Fibroblast of villous mesenchyme (primary cell): ENCODE measurements around the gene CFAP52. TPM values are rescaled to one million over a fixed set of nuclear protein-coding genes. Genes with fewer than 3 reads are reported as not detected.
A peak's percentile ranks its signal among the peaks of the same experiment; 100 is the strongest.
"Not testable (repeated sequence)": the region's sequence is repeated elsewhere in the genome, so short reads cannot be mapped to it uniquely, and the experiment has no call there.

Experiments used
- DNase-seq: peaks from one replicate; pipeline ENCODE4 v3.0.0-alpha.2; 2010; ENCODE audit warnings: low read depth
- H3K4me3 ChIP-seq: 2 replicates; pipeline ENCODE4 v1.5.1; 2011; ENCODE audit warnings: low read depth, mild to moderate bottlenecking, low read length
- CTCF ChIP-seq: IDR thresholded peaks from 2 replicates; pipeline ENCODE4 v1.5.1; 2012; ENCODE audit warnings: low read depth, mild to moderate bottlenecking, low read length; ENCODE audit not compliant: insufficient read depth
- total RNA-seq: library from RNA; depleted of rRNA; stranded (reverse); fragments of >200 nt; gene quantifications from 2 replicates; pipeline ENCODE4 v1.2.3, GENCODE V29; 2012

Gene CFAP52
- total RNA-seq, 1 donor: 0.43 TPM

GRCh38 chr17:9661027-9661426, 84.6 kb downstream of the CFAP52 start:
- no peak for DNase-seq
- no peak for TF ChIP-seq CTCF
- H3K4me3 ChIP-seq: no peak overlapping the region

DNA sequence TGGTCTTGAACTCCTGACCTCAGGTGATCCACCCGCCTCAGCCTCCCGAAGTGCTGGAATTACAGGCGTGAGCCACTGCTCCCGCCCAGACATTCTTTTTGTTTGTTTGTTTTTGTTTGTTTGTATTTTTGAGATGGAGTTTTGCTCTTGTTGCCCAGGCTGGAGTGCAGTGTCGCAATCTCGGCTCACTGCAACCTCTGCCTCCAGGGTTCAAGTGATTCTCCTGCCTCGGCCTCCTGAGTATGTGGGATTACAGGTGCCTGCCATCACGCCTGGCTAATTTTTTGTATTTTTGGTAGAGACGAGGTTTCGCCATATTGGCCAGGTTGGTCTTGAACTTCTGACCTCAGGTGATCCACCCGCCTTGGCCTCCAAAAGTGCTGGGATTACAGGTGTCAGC, 87.1 kb downstream of the CFAP52 start:
- H3K4me3 ChIP-seq, DNase-seq: not testable (repeated sequence)

DNA sequence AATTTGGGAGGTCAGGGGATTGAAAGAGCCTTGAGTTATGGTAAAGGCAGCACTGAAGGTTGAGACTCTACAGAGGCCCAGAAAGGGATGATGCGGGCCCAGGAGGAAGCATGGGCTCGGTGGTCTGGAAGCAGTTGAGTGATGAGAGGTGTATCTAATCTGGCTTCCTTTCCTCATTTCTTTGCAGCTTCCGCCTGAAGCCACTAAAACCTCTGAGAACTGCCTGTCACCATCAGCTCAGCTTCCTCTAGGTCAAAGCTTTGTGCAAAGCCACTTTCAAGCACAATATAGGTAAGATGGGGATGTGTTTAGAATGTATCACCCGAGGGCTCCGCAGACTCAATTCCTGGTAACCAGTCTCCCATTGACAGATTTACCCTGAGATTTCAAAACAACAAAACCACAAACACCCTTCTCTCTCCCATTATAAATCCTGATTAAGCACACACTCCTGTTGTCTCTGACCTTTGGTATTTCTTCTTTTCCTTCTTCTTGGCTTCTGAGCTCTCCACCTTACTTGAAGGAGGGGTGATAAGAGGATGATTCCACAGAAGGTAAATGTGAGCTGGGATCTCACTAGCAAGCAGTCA, 90.1 kb downstream of the CFAP52 start:
- no peak for DNase-seq
- no peak overlapping the region for H3K4me3 ChIP-seq
- no peak for TF ChIP-seq CTCF

DNA sequence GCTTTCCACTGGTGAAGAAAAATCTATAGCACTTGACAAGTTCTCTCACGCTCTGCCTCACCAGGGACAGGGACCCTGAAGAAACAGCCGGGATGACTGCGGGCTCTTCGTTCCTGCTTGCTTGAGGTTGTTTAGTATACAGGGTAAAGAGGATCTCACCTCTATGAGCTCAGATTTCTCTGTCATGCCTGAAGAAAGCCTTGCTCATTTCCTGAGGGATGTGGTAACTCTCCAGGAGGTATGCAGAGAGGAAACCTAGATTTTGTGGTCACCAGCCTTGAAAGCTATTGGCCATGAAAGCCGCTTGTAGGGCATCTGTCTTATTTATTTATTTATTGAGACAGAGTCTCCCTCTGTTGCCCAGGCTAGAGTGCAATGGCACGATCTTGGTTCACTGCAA, 92.1 kb downstream of the CFAP52 start:
- DNase-seq: peak; percentile 33
- no peak for TF ChIP-seq CTCF
- no peak overlapping the region for H3K4me3 ChIP-seq

GRCh38 chr17:9669551-9670008, 93.1 kb downstream of the CFAP52 start:
- no peak for DNase-seq
- no peak overlapping the region for H3K4me3 ChIP-seq
- no peak for TF ChIP-seq CTCF

- TF ChIP-seq CTCF: no peak
- no peak overlapping the region for H3K4me3 ChIP-seq
- DNase-seq: no peak
Measured at GRCh38 chr17:9670596-9670995, 94.2 kb downstream of the CFAP52 start.

DNA sequence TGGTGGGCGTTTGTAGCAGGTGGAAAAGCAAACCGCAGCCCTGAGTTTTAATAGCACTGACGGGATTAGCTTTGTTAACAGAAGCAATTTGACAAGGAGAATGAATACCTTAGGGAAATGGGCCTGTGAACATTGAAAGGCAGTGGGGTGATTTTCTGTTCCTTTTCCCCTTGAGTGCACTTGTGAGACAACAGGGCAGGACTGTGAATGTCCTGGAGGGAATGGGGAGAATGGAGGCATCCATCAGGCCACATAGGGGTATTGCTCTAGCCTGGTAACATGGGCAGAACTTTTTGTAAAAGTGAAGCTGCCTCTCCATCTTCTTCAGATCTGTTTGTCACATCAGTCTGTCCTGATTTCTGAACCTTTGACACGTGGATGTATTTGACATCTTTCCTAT, 95.1 kb downstream of the CFAP52 start:
- no peak for DNase-seq
- TF ChIP-seq CTCF: no peak
- H3K4me3 ChIP-seq: no peak overlapping the region

- DNase-seq: peak; percentile 41
- no peak for TF ChIP-seq CTCF
- no peak overlapping the region for H3K4me3 ChIP-seq
Measured at GRCh38 chr17:9672266-9672665, 95.8 kb downstream of the CFAP52 start.
